TTC549 (cell line): ENCODE results near the gene MAS1L.

ENCODE experiments used
- FAIRE-seq: peaks from 2 replicates; lab custom pipeline; 2012; peaks lifted over from hg19 to GRCh38; lab: Jason Lieb, UNC

The MAS1L gene, protein sequence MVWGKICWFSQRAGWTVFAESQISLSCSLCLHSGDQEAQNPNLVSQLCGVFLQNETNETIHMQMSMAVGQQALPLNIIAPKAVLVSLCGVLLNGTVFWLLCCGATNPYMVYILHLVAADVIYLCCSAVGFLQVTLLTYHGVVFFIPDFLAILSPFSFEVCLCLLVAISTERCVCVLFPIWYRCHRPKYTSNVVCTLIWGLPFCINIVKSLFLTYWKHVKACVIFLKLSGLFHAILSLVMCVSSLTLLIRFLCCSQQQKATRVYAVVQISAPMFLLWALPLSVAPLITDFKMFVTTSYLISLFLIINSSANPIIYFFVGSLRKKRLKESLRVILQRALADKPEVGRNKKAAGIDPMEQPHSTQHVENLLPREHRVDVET

DNA sequence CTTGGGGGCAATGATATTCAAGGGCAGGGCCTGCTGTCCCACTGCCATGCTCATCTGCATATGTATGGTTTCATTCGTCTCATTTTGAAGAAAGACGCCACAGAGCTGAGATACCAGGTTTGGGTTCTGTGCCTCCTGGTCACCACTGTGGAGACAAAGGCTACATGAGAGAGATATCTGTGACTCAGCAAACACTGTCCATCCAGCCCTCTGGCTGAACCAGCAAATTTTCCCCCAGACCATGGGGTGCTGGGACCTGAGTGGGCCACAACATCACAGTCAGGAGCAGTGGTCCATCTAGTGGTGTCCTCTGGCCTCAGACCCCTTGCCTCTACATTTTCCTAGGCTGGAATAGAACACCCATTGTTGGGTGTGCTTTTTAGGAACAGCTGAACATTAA, at the start of gene MAS1L:
Gene MAS1L (minus strand): TSS at position 297 of the 400 bp plus-strand sequence. CDS start 54 bp downstream, at position 243.
- FAIRE-seq, result no peak

DNA sequence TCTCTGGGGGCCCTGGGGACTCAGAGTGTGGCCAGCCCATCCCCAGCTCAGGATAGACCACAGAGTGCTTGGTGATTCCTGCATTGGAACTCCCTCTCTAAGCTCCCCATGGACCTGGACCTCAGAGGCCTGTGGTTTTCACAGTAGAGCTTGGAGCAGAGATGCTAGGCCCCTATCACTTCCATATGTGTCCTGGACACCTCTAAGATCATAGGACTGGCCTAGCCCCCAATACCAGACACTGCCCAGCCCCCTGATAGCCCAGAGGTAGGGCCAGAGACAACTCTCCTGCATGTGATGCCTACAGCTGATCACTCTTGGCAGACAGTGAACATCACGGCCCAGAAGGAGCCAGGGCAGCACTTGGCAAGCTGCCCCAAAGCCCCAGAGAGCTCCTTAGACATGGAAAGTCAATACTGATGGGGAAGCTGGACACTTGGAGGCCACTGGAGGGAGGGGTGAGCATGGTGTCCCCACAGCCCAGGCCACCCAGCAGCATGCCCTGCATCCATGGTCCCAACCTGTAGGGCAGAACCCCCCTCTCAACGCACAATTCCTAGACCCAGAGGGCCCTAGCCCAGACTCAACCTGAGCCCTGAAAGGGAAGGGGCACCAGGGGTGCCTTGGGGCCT, 44.7 kb upstream of the MAS1L start:
- no peak for FAIRE-seq

DNA sequence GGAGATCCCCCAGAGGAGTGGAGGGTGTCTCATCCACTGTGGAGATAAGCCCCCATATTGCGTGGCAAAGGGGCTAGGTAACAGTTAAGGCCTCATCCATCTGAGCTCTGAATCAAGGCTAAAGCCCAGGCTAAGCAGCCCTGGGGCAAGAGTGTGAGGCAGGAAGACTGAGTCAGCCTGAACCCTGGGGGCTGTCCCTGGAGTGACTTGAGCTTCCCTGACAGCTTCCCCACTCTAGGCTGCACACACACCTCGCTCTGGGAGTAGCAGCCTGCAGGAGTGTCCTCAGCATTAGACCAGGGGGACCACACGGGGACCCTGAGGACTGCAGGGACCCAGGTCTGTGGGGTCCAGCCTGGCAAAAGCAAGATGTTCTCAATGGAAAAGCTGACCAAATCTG, 43.9 kb upstream of the MAS1L start:
- no peak for FAIRE-seq

DNA sequence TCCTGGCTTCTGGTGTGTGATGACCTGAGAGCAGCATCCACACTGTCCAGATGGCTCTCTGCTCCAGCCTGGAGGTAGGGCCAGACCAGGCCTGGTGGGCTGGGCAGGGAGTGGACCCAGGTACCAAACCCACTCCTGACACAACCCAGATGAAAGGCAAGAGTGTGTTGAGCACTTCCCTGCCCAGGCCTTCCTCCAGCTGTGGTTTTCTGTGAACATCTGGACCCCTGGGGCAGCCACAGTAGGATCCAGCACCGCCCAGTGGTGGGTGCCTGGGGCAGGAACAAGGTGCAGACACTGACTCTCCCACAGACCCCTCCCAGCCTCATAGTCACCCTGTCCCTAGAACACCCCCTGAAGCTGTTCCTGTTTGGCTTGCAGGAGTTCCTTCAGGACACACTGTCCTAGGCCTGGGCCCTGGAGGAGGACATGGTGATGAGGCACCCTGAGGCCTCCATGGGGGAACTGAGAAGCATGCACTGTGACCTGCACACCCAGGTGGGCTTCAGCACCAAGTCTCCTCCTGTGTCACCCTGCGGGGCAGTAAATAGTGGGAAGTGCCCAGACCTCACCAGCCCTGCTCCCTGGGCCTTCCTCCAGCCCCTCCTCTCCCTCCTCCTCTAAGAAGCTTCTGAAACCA, 43.0 kb upstream of the MAS1L start:
- no peak for FAIRE-seq

DNA sequence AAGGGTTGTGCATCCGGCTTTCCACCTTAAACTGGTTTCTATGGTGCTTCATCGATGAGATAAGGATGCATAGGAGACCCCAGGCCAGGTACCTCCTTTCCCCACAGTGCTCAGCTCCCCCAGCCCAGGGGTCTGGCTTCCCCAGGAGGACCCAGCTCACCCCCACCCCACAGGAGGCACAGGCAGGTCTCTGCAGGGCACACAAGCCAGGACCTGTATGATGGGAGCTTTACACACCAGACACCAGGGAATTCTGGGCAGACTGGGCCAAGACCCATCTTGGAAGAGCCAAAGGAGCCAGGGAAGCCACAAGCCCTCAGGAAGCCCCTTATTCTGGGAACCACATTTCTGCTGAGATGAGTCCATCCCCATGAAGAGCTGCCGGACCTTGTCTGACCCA, 42.2 kb upstream of the MAS1L start:
- no peak for FAIRE-seq

DNA sequence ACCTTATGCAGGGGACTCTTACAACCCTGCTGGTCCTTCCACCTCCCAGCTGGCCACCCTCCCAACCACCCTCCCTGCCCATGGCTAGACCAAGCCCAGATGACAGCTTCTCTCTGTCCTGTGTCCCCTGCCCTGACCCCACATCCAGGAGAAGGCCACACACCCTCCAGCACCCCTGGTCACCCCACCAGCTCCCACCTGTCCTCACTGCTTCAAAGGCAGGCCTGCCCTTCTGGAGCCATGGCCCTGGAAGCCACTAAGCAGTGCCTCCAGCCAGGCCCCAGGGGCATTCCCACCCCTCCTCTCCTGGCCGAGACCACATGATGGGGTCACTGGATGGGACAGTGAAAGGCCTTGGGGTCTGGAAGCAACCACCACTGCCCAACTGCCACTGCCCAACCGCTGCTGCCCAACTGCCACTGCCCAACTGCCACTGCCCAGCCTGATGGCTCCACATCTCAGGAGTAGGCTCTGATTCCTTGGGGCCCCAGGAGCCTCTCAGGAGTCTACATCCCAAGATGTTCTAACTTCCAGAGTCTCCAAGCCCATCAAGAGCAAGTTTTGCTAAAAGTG, 41.3 kb upstream of the MAS1L start:
- FAIRE-seq, result no peak

DNA sequence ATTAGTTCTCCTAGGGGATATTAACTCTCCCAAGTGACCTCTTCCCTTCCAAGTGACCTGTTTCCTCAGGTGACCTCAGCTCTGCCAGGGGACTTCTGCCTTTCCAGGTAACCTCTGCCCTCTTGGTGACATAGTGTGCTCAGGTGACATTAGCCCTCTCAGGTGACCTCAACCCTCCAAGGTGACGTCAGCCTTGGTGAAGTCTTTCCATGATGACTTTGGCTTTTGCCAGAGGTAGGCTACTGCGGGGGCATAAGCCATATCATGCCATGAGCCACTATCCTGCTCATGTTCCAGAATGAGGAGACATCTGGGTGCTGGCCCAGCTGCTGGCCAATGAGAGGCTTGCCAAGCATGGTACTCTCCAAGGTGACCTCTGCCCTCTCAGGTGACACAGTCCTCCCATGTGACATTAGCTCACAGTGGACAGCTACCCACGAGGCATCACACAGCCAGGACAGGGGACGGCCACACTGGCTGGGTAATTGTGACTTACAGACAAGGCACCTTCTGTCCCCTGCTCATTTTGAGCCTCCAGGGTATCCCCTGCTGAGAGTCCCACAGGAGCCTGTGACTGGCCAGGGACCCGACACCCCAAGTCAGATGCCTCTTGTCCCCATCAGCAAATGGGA, 40.7 kb upstream of the MAS1L start:
- no peak for FAIRE-seq

DNA sequence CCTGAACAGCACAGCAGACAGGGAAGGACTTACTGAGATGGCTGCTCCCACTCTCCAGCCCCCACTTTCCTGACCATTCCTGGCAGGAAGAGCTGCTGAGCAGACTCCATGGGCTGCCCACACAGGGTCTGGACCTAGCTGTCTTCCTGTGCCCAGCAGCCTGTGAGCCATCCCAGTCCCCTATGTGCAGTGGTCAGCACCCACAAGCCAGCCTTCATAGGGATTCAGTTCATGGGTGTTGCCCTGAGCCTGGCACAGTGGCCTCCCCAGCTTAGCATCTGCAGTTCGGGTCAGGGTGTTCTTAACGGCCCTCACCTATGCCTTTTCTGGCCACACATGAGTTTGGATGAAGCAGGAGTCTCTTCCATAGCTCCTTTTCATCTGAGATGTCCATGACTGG, 39.8 kb upstream of the MAS1L start:
- no peak for FAIRE-seq

DNA sequence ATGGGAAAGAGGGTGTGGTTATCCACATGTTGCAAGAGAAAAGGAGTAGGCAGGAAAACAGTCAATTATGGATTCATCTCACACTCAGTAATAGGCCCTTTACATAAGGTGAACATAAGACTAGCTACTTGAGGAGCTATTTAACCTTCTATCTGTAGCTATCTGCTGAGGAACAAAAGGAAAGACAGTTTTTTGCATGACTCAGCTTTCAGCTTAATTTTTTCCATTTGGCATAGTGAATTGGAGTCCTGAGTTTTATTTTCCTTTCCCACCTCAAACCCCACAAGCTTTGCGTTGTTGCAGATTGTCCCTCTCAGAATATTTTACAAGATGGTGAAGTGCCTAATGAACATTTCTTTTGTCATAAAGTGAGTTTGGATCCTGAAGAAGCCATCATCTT, 39.4 kb upstream of the MAS1L start:
- FAIRE-seq, result no peak

DNA sequence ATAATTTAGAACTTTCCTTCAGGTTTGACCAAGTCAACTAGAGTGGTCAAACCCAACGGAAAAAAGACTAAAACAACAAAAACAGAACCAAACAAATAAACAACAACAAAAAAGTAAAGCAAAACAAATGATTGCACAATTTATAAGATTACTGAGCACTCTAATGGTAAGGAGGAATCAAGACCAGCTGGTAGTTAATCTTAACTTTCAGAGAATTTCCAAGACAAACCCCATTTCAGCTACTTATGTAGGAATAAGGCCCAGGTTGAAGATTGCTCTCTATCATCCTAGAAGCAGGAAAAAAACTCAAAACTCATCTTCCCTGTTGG, 37.5 kb upstream of the MAS1L start:
- FAIRE-seq, result no peak

DNA sequence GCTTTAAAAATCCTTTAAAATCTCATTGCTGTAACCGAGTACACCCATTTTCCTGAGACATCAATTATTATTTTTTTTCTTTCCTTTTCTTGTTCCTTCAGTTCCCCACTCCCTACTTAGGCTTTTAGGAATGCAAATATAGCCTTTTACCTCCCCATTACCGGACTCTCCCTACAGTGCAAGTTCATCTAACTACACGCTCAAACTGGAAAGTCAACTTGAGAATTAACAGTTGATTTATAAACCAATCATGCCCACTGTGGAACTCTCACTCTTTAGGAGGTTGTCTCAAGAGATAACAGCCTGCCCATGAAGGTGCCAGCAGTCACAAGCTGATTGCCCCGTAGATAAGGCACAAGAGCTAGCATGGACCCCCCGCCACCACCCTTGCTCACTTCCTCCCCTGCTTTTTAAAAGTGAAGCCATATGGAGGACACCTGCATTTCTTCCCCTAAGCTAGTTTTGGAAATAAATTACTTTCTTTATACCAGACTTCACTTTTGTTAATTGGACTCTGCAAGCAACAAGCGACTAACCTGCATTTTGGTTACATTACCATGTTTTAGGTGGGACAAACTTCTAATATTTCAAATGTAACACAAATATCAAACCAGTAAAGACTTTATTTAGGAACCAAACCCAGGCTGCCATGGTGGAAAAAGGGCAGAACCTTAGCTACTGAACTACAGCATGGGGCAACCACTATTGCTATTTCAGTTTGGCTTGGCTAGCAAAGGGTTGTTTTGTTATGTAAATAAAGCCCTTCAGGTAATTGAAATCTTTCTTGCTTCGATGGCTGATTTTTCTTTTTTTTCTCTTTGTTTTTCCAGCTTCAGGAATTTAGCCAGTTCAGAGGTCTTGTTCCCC, 36.9 kb upstream of the MAS1L start:
- no peak for FAIRE-seq

DNA sequence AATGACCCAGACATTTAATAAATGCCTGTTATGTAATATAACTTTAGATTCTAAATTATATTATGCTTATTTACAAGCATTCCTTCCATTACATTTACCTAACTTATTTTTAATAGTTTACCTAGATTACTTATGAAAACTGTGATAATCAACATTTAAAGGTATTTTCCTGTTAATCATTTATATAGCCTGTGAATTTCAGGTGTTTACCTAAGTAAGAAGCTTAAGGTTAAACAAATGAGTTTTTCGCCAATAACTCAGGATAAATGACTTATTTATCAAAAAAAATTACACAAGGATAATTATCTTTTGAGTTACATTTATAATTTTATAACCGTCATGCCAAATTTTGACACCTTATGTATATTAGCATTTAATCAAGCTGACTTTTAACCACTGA, 36.3 kb upstream of the MAS1L start:
- FAIRE-seq, result peak; percentile 22

DNA sequence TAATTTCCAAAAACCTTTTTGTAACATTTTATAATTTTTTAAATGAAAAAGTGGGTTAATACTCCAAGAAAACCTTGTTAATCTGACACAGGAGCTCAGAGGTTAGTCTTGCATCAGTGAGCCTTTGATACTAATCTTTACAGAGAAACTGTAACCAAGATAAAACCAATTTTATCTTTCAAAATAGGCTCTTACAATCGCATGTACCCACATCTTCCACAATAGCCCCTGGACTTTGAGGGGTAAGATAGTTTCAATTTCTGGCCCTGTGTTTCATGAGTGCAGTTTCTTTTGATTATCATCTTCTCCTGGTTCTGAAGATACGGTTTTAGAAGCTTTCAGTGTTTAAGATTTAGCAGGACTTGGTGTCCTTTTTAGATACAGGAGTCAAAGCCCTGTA, 34.5 kb upstream of the MAS1L start:
- no peak for FAIRE-seq

DNA sequence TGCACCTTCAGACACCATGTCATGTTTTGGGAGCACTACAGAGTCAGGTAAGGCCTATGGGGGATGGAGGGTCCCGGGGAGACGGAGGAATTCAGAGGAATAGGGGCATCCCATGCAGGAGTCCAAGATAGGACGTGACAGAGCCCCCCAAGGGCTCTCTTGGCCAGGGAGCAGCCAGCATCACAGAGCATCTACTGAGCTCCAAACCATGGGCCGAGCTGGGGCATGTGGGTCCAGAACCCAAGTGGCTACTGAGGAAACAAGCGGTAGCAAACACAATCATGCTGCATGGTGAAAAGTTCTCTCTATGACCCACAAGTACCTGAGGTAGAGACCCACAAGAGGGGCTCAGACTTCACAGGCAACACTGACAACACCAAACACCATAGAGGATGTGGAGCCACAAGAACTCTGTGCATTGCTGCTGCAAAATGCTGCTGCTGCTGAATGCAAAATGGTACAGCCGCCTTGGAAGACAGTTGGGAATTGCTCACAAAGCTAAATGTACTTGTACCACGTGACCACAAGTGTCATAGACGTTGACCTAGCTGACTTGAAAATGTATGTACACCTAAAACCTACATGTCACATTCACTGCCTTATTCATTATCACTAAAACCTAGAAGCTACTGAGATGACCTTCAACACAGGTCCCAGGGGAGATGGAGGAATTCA, 33.4 kb upstream of the MAS1L start:
- FAIRE-seq, result no peak

DNA sequence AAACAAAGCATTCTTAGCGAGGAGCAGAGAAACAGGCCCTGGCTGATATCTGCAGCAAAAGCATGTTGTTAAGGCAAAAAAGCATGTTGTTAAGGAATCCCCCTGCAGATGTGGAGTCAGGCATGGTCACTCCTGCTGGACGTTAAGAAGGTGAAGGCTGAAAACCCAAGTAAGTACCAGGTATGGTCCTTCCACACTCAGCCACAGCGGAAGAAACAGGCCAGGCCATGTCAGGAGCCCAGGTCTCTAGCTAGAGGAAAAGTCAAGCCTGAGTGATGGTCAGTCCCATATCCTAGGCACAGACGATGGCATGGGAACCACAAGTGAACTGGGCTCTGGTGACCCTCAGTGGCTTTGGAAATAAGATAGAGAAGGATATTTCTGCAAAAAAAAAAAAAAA, 32.5 kb upstream of the MAS1L start:
- FAIRE-seq, result no peak

DNA sequence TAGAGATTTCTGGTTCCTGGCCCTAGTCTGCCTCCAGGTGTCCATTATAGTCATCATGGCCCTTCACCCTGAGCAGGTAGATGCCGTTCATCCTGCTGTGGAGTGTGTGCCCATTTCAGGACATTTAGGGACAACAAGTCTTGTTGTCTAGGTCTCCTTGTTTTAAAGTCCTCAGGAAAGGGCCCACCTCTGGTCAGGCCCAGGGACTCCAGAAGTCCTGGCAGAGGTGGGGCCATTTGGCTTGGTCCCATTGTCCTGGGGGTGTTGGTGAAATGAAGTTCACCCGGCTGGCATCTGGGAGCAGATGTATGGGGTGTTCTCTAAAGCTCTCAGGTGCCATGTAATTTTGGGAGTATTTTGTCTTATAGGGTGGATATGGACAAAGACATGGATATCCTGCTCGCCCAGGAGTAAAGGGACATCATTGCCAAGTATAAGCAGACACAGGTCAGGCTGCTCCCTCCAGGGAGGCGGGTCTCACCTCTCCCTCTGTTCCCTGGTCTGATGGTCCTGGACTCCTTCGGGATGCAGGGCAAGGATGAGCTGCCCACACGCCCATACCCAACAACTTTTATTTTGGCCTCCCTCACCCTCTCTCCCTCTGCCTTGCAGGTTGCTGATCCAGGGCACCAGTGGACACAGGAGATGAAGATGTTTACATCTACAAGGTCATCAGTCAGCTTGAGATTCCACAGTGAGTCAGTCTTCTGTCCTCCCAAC, 31.7 kb upstream of the MAS1L start:
- no peak for FAIRE-seq

DNA sequence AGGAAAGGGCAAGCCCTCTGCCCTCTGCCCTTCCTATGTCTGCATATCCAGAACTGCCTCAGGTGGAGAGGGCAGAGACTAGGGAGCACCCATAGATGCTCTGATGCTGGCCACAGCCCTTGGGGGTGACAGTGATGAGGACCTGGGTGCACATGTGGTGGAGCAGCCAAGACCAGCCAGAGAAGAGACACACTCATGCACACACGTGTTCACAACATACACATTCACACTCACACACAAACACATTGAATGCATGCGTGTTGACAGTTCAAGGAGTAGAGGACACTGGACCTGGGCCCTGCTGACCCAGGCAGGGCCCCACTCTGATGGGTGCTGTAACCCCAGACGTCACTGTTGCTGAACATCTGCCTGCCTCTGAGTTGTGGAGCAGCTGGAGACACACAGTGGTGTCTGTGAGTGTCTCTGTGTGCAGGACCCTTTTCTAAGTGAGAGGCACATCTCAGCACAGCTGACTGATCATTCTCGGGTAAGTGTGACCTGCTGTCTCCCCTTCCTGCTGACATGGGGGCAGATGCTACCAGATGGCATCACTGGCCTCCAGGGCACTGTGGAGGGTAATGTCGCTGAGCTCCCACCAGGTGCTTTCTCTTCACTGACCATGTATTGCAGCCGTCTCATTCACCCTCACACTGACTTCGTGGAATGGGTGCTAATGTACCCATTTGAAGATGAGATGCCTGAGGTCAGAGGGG, 30.1 kb upstream of the MAS1L start:
- FAIRE-seq, result no peak

DNA sequence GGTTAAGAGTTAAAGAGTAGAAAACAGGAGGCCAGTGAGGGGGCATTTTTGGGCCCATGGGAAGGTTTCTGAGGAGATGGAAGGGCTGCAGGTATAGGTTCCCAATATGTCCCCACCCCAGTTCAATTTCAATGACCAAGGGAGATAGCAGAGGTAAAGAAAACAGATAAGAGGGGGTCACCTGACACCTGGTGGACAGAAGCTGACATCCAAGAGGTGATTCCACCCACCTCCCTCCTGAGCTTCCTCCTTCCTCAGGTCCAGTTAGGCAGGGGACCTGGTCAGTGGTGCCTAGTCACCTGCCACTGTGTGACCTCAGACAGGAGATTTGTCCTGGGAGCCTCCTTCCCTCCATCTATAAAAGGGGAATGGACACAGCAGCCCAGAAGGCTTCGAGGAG, 29.5 kb upstream of the MAS1L start:
- no peak for FAIRE-seq

DNA sequence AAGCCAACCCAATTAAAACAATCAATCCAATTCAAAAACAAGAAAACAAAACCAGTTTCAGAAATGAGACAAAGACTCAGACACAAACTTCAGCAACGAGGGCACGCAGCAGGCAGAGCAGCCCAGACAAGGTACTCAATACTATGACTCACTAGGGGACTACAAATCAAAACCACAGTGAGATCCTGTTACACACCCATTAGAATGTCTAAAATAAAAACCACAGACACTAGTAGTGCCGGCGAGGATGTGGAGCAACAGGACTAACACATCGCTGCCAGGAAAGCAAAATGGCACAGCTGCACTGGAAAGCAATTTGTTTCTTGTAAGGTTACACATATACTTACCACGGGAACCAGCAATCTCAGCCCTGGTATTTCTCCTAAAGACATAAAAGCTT, 28.4 kb upstream of the MAS1L start:
- no peak for FAIRE-seq

DNA sequence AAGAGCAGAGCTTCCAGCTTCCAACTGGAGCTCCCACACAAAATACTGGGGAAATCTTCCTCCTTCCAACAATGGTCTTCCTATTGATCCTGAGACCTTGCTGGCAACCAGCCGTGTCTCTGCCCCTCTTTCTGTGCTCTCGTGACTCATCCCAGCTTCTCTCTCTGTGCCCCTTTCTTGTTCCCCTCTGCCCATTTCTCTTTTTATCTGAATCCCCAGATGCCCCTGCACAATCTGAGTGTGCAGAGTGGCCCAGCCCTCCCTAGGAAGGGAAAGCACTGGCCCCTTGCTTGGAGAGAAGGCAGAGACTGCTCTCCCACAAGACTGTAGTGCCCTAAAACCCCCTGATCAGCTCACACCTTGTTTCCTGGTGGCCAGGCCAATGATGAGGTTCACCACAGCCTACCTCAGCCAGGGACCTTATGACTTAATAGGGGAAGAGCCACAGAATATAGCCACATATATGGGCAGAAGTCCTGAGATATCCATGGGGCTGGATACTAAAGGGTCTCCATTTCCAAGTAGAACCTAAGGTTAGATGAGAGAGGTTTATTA, 23.1 kb upstream of the MAS1L start:
- FAIRE-seq, result no peak
